ENCODE data around the gene DNASE1L3. TPM values are rescaled to one million over a fixed set of nuclear protein-coding genes. Genes with fewer than 3 reads are reported as not detected.

DNASE1L3 gene
- polyA plus RNA-seq, 3 donors, result 0.19 TPM; not detected in 2

- no peaks in the 10 kb centered on the region for H3K27me3 ChIP-seq (ENCODE audit: control insufficient read depth in 2 of 2, insufficient read depth in 2 of 2, low read length in 2 of 2)
- TF ChIP-seq, protein P1, sequence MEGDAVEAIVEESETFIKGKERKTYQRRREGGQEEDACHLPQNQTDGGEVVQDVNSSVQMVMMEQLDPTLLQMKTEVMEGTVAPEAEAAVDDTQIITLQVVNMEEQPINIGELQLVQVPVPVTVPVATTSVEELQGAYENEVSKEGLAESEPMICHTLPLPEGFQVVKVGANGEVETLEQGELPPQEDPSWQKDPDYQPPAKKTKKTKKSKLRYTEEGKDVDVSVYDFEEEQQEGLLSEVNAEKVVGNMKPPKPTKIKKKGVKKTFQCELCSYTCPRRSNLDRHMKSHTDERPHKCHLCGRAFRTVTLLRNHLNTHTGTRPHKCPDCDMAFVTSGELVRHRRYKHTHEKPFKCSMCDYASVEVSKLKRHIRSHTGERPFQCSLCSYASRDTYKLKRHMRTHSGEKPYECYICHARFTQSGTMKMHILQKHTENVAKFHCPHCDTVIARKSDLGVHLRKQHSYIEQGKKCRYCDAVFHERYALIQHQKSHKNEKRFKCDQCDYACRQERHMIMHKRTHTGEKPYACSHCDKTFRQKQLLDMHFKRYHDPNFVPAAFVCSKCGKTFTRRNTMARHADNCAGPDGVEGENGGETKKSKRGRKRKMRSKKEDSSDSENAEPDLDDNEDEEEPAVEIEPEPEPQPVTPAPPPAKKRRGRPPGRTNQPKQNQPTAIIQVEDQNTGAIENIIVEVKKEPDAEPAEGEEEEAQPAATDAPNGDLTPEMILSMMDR (IDR thresholded peaks at IDR 0.05), result no peak
- 100% methylated on average over 1 of the region's 4 CpGs for WGBS (ENCODE audit: insufficient coverage)
- H3K9ac ChIP-seq (ENCODE audit: insufficient read depth, low read length, poor library complexity, severe bottlenecking), result no peak overlapping the region
- H3K79me2 ChIP-seq (ENCODE audit: insufficient read depth, low read length), result no peaks in the 10 kb centered on the region
- no peak overlapping the region for H2AFZ ChIP-seq (ENCODE audit: insufficient read depth, low read depth, low read length, poor library complexity, severe bottlenecking)
- no peak overlapping the region for H3K4me2 ChIP-seq (replicated peaks; ENCODE audit: extremely low read depth, low read length, poor library complexity, severe bottlenecking)
- no peaks in the 10 kb centered on the region for H3K4me1 ChIP-seq (ENCODE audit: control insufficient read depth in 1 of 2, insufficient read depth in 2 of 2, low read length in 2 of 2)
- H3K9me3 Mint-ChIP-seq, result peaks cover 0 to 2% (median 0%) of the 10 kb centered on the region in 7 donors
- peaks cover 1% of the 10 kb centered on the region for H3K4me1 Mint-ChIP-seq
- no peaks in the 10 kb centered on the region for H3K36me3 Mint-ChIP-seq
- H4K20me1 ChIP-seq (ENCODE audit: insufficient read depth, low read length), result no peaks in the 10 kb centered on the region
- peaks cover 0 to 4% (median 0%) of the 10 kb centered on the region in 3 donors for H3K27me3 Mint-ChIP-seq (ENCODE audit: low read depth in 3 of 3)
- no peaks in the 10 kb centered on the region for H3K36me3 ChIP-seq (replicated peaks in 1 of 2; ENCODE audit: control insufficient read depth in 1 of 2, insufficient read depth in 2 of 2, low read length in 2 of 2)
- intact Hi-C loops (cut with micrococcal nuclease), result no loop called here
- H3K4me3 Mint-ChIP-seq, result no peak overlapping the region
- H3K4me3 ChIP-seq (replicated peaks in 1 of 3; ENCODE audit: low read depth in 2 of 3, low read length in 3 of 3), result no peak overlapping the region
- no peak overlapping the region for H3K27ac ChIP-seq (ENCODE audit: low read depth in 1 of 2, low read length in 2 of 2)
- DNase-seq, result no peak
- H3K9me3 ChIP-seq (replicated peaks in 1 of 2; ENCODE audit: control insufficient read depth in 1 of 2, insufficient read depth in 1 of 2, low read length in 2 of 2), result no peaks in the 10 kb centered on the region
- H3K27ac Mint-ChIP-seq, result no peak overlapping the region
Observed at GRCh38 chr3:58223855-58224254, 13.1 kb upstream of the DNASE1L3 start.

- WGBS (ENCODE audit: insufficient coverage), result 95% methylated on average over 8 of the region's 8 CpGs
- TF ChIP-seq, protein P1 (IDR thresholded peaks at IDR 0.05), result no peak
Observed at GRCh38 chr3:58222161-58222724, 11.5 kb upstream of the DNASE1L3 start.

More at GRCh38 chr3:58222161-58222724, 11.5 kb upstream of the DNASE1L3 start:
- no peaks in the 10 kb centered on the region for H4K20me1 ChIP-seq (ENCODE audit: insufficient read depth, low read length)
- no peaks in the 10 kb centered on the region for H3K36me3 ChIP-seq (replicated peaks in 1 of 2; ENCODE audit: control insufficient read depth in 1 of 2, insufficient read depth in 2 of 2, low read length in 2 of 2)
- no peaks in the 10 kb centered on the region for H3K9me3 Mint-ChIP-seq
- no peak overlapping the region for H3K4me3 ChIP-seq (replicated peaks in 1 of 3; ENCODE audit: low read depth in 2 of 3, low read length in 3 of 3)
- H3K79me2 ChIP-seq (ENCODE audit: insufficient read depth, low read length), result no peaks in the 10 kb centered on the region
- peaks cover 8 to 10% of the 10 kb centered on the region in 2 donors for H3K4me1 ChIP-seq (ENCODE audit: control insufficient read depth in 1 of 2, insufficient read depth in 2 of 2, low read length in 2 of 2)
- H3K36me3 Mint-ChIP-seq, result no peaks in the 10 kb centered on the region
- H3K4me2 ChIP-seq (replicated peaks; ENCODE audit: extremely low read depth, low read length, poor library complexity, severe bottlenecking), result no peak overlapping the region
- intact Hi-C loops (cut with micrococcal nuclease), result no loop called here
- no peak overlapping the region for H3K27ac Mint-ChIP-seq
- H3K27ac ChIP-seq (ENCODE audit: low read depth in 1 of 2, low read length in 2 of 2), result no peak overlapping the region
- no peak overlapping the region for H3K9ac ChIP-seq (ENCODE audit: insufficient read depth, low read length, poor library complexity, severe bottlenecking)
- peaks cover 11% of the 10 kb centered on the region for H3K4me1 Mint-ChIP-seq
- no peak for DNase-seq
- H3K27me3 Mint-ChIP-seq (ENCODE audit: low read depth in 3 of 3), result peaks cover 0 to 4% (median 0%) of the 10 kb centered on the region in 3 donors
- no peak overlapping the region for H3K4me3 Mint-ChIP-seq
- no peaks in the 10 kb centered on the region for H3K27me3 ChIP-seq (ENCODE audit: control insufficient read depth in 2 of 2, insufficient read depth in 2 of 2, low read length in 2 of 2)
- H3K9me3 ChIP-seq (replicated peaks in 1 of 2; ENCODE audit: control insufficient read depth in 1 of 2, insufficient read depth in 1 of 2, low read length in 2 of 2), result no peaks in the 10 kb centered on the region
- H2AFZ ChIP-seq (ENCODE audit: insufficient read depth, low read depth, low read length, poor library complexity, severe bottlenecking), result no peak overlapping the region

Measured in CD14-positive monocyte (primary cell).